ENCODE measurements around the gene BBC3.

DNA sequence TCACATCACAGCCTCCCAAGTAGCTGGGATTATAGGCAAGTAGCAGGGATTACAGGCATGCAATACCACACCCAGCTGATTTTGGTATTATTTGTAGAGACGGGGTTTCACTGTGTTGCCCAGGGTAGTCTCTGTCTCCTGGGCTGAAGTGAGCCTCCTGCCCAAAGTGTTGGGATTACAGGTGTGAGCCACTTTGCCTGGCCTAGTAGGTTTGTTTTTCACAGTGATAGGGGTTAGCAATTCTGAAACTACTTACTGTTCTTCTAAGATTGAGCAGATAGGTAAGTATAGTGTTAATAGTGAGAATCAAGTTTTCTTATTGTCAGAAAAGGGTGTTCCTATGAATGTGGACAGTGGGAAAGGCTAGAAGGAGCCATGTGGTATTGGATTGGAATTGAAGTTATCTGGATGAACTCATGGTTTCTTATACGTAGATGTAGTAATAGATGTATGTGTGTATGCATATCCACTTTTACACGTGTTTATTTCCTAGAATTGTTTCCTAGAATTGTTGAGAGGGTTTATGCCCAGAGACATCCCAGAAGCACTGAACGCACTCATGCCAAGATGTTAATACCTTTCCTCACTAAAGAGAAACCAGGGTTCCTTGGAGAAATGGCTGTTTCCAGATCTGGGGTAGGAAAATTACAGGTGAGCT, 51.2 kb downstream of the BBC3 start:
- TF ChIP-seq POLR2A (IDR thresholded peaks at IDR 0.05; ENCODE audit: low read depth, low read length) = no peak
- TF ChIP-seq POLR2AphosphoS5 (IDR thresholded peaks at IDR 0.05; ENCODE audit: low read depth, low read length) = no peak
- no peak for TF ChIP-seq TAF1 (IDR thresholded peaks at IDR 0.05; ENCODE audit: borderline replicate concordance, low read depth, low read length)
